GM12892 (cell line): ENCODE results near the gene GRID1.

ENCODE experiments used
- DNase-seq: peaks from one replicate; pipeline ENCODE4 v3.0.0; 2011; ENCODE audit not compliant: insufficient read length
- FAIRE-seq: peaks from 2 replicates; lab custom pipeline; 2011; peaks lifted over from hg19 to GRCh38; lab: Jason Lieb, UNC
- POLR2A ChIP-seq: IDR thresholded peaks from 2 replicates; pipeline ENCODE4 v1.6.1; 2011; ENCODE audit warnings: low read depth, low read length, control low read depth
- POLR2AphosphoS5 ChIP-seq: IDR thresholded peaks from 2 replicates; pipeline ENCODE4 v1.6.1; 2011; ENCODE audit warnings: low read depth, low read length, control low read depth
- TAF1 ChIP-seq: IDR thresholded peaks from 2 replicates; pipeline ENCODE4 v1.6.1; 2011; ENCODE audit warnings: low read depth, mild to moderate bottlenecking, control low read depth, low read length, borderline replicate concordance

GRID1 gene

GRCh38 chr10:86357041-86357440, 9.6 kb downstream of the GRID1 start:
- TF ChIP-seq POLR2A (no peak), POLR2AphosphoS5 (no peak), TAF1 (no peak)
- FAIRE-seq (no peak), DNase-seq (no peak)

GRCh38 chr10:86356296-86356695, 10.3 kb downstream of the GRID1 start:
- TF ChIP-seq POLR2AphosphoS5: no peak
- no peak for TF ChIP-seq TAF1
- TF ChIP-seq POLR2A: no peak
- no peak for FAIRE-seq
- no peak for DNase-seq

- no peak for DNase-seq
- FAIRE-seq: no peak
- TF ChIP-seq POLR2A (no peak), POLR2AphosphoS5 (no peak), TAF1 (no peak)
Observed at GRCh38 chr10:86355571-86356038, 11.0 kb downstream of the GRID1 start.

- FAIRE-seq: no peak
- no peak for DNase-seq
- TF ChIP-seq POLR2AphosphoS5 (no peak), TAF1 (no peak), POLR2A (no peak)
Observed at GRCh38 chr10:86354761-86355540, 11.6 kb downstream of the GRID1 start.

- no peak for TF ChIP-seq TAF1
- no peak for TF ChIP-seq POLR2A
- TF ChIP-seq POLR2AphosphoS5: no peak
- no peak for FAIRE-seq
- no peak for DNase-seq
Observed at GRCh38 chr10:86353506-86354485, 12.8 kb downstream of the GRID1 start.

DNA sequence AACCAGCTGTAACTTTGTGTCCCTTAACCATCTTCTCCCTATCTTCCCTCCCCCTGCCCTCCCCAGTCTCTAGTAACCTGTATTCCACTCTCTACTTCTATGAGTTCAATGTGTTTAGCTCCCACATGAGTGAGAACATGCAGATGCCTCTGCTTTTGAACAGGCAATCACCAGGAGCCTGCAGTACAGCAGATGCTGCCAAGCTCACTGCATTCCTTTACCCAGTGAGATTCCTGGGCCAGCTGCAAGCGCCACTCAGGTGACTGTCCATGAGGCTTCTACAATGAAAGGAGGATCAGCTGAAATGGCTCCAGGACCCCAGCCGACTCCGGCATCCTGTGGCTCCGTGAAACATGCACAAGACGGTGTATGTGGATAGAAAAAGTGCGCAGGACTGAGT, 15.7 kb downstream of the GRID1 start:
- TF ChIP-seq TAF1 (no peak), POLR2A (no peak), POLR2AphosphoS5 (no peak)
- no peak for FAIRE-seq
- DNase-seq: no peak

GRCh38 chr10:86349940-86350630, 16.5 kb downstream of the GRID1 start:
- TF ChIP-seq POLR2A: no peak
- no peak for TF ChIP-seq TAF1
- no peak for TF ChIP-seq POLR2AphosphoS5
- DNase-seq (no peak), FAIRE-seq (no peak)

DNA sequence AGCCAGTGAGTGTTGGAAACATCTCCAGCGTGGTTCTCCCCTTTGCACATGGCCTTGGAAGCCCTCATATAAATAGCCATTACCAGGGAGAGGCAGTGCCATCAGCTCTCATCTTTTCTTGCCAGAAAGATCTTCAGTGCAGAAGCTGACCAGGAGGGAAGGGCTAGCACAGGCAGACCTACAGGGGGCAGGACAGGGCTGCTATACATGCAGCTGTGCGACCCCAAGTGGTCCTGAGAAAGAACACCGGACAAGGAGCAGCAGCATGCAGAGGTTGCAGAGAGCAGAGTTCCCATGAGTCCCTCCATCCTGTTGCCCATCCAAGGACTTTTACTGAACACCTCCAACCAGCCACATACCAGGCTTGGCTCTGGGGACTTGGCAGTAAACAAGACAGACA, 17.1 kb downstream of the GRID1 start:
- FAIRE-seq (no peak), DNase-seq (no peak)
- TF ChIP-seq POLR2AphosphoS5: no peak
- no peak for TF ChIP-seq TAF1

GRCh38 chr10:86348321-86349210, 18.0 kb downstream of the GRID1 start:
- FAIRE-seq (no peak), DNase-seq (no peak)
- no peak for TF ChIP-seq POLR2AphosphoS5
- TF ChIP-seq TAF1: no peak

DNA sequence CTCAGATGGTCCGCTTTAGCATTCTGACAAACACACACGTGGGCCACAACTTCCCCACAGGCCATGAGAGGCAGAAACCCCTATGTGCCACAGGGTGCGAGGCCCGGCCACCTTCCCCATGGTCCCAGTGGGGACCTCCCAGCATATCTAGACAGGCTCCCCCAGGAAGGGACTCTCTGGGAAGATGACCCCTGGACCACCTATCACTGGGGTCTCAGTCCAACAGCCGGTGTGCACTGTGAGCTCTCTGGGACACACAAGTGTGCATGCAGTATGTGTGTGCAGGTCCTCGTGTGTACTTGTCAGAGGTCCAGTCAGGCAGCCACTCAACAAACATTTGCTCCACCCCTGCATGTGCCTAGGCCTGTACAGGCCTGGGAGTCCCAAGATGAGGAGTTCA, 18.7 kb downstream of the GRID1 start:
- DNase-seq (no peak), FAIRE-seq (no peak)
- no peak for TF ChIP-seq POLR2A
- no peak for TF ChIP-seq POLR2AphosphoS5
- TF ChIP-seq TAF1: no peak

- no peak for DNase-seq
- no peak for TF ChIP-seq POLR2AphosphoS5
- no peak for TF ChIP-seq POLR2A
- TF ChIP-seq TAF1: no peak
- FAIRE-seq: no peak
Observed at GRCh38 chr10:86346799-86347665, 19.6 kb downstream of the GRID1 start.
